CD4-positive, alpha-beta T cell (primary cell): Measurements from ENCODE around the gene SYPL2. TPM values are rescaled to one million over a fixed set of nuclear protein-coding genes. Genes with fewer than 3 reads are reported as not detected.

Experiments
- ATAC-seq: fragments of 200-7000 bp; cut with Tn5 transposase; one replicate; pipeline ENCODE4 v1.10.0; 2022; ENCODE audit warnings: mild to moderate bottlenecking; ENCODE audit not compliant: poor library complexity
- CTCF ChIA-PET: fragments of 350-600 bp; sonication (Branson Sonifier 250); formaldehyde crosslinking; loops from one replicate; lab custom pipeline; 2021; ENCODE audit warnings: antibody characterized with exemption, inconsistent platforms; lab: Charles Lee
- POLR2A ChIA-PET: fragments of 350-600 bp; sonication (Branson Sonifier 250); formaldehyde crosslinking; loops from one replicate; lab custom pipeline; 2021; ENCODE audit warnings: antibody characterized with exemption, inconsistent platforms; lab: Charles Lee
- DNase-seq, 14 experiments: peaks; one replicate each; pipeline ENCODE4 v3.0.0-alpha.2; 2013 to 2020; ENCODE audit warnings: mixed read lengths in 2 of 14
- H3K27ac ChIP-seq, 2 donors: one replicate each; pipeline versions ENCODE4 v1.5.1 to v1.7.0; 2013; ENCODE audit warnings: low read length in 2 of 2, low read depth in 1 of 2, mild to moderate bottlenecking in 1 of 2
- H3K27me3 ChIP-seq, 2 experiments: 1 replicate in 1 of 2; 2 replicates in 1 of 2; pipeline versions ENCODE4 v1.6.1 to v1.7.0; 2013; ENCODE audit warnings: low read length in 2 of 2, control low read depth in 1 of 2, mild to moderate bottlenecking in 1 of 2, moderate library complexity in 1 of 2; ENCODE audit not compliant: insufficient read depth in 2 of 2, control insufficient read depth in 1 of 2
- H3K36me3 ChIP-seq: one replicate; pipeline ENCODE4 v1.6.1; 2013; ENCODE audit warnings: low read length, control low read depth; ENCODE audit not compliant: insufficient read depth
- H3K4me1 ChIP-seq: one replicate; pipeline ENCODE4 v1.6.1; 2013; ENCODE audit warnings: low read length, control low read depth; ENCODE audit not compliant: insufficient read depth
- H3K4me3 ChIP-seq: one replicate; pipeline ENCODE4 v1.5.1; 2013; ENCODE audit warnings: mild to moderate bottlenecking, low read length, moderate library complexity
- H3K9me3 ChIP-seq, 2 experiments: 1 replicate in 1 of 2; 2 replicates in 1 of 2; pipeline versions ENCODE4 v1.6.1 to v1.7.0; 2013; ENCODE audit warnings: low read length in 2 of 2, mild to moderate bottlenecking in 2 of 2, control low read depth in 1 of 2, moderate library complexity in 1 of 2; ENCODE audit not compliant: control insufficient read depth in 1 of 2, insufficient read depth in 1 of 2
- H3K27ac Mint-ChIP-seq: one replicate; pipeline ENCODE4 v1.8.0; 2020; ENCODE audit warnings: mixed read lengths
- H3K27me3 Mint-ChIP-seq: one replicate; pipeline ENCODE4 v1.8.0; 2021; ENCODE audit warnings: mixed read lengths
- H3K36me3 Mint-ChIP-seq: one replicate; pipeline ENCODE4 v1.8.0; 2021; ENCODE audit warnings: low read depth, mixed read lengths
- H3K4me1 Mint-ChIP-seq: one replicate; pipeline ENCODE4 v1.8.0; 2021; ENCODE audit warnings: low read depth, mixed read lengths
- H3K4me3 Mint-ChIP-seq: one replicate; pipeline ENCODE4 v1.8.0; 2020; ENCODE audit warnings: mild to moderate bottlenecking, mixed read lengths
- H3K9me3 Mint-ChIP-seq: one replicate; pipeline ENCODE4 v1.8.0; 2020; ENCODE audit warnings: mixed read lengths
- CTCF ChIP-seq: fragments of 200-600 bp; IDR thresholded peaks from one replicate; pipeline ENCODE4 v1.8.0; 2022; ENCODE audit warnings: antibody characterized with exemption, mild to moderate bottlenecking
- intact Hi-C, 2 experiments: fragments of 100-400 bp; cut with DNase I in 1 of 2; cut with micrococcal nuclease in 1 of 2; formaldehyde crosslinking; loops; one replicate each; pipeline versions ENCODE4 v1.15.1 to v1.9.0; 2023 to 2025; cut with DNase I, micrococcal nuclease
- total RNA-seq, 174 experiments: library from RNA in 2 of 174; stranded (reverse) in 2 of 174; gene quantifications; one replicate each; pipeline ENCODE4 v1.2.3 and lab custom pipeline; 2021 to 2026

Gene SYPL2
- total RNA-seq, 2 experiments from 2014 or later: not detected

DNA sequence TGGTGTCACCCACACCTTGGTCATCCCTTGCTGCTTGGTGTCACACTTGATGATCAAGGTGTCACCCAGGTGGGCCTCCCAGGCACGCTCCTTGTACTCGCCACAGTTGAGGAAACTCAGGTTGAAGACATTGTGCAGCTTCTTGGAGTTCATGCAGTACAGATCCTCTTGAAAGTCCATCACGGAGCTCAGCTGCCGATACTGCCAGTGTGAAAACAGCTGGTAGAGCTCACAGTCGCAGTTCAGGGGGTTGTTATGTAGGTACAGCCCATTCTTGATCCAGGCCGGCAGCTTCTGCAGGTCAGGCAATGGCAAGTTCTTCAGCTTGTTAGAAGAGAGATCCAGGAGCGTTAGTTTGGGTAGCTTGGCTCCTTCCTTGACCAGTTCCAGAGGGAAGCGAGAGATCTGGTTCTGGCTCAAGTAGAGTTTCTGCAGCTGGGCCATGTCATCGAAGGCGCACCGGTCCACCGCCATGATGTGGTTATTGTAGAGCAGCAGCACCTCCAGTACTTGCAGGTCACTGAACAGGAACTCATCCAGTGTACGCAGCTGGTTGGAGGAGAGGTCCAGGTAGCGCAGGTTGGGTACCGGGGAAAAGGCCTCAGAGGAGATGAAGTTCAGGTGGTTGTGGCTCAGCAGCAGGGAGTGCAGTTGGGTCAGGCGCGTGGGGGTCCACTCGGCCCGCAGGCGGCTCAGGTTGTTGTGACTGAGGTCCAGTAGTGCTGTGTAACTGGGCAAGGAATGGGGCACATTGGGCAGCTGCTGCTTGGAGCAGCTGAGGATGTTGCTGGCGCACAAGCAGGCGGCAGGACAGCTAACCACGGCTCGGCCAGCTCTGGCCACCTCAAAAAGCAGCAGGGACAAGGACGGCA lies 41.9 kb downstream of the SYPL2 start:
- Histone ChIP-seq H3K27ac (peak overlapping the region; percentile 22 to 54), H3K27me3 (no peaks in the 10 kb centered on the region), H3K4me3 (peak overlapping the region; percentile 77), H3K9me3 (peaks cover 0 to 16% of the 10 kb centered on the region in 2 experiments), H3K4me1 (peaks cover 68% of the 10 kb centered on the region), H3K36me3 (peaks cover 9% of the 10 kb centered on the region)
- ATAC-seq (no peak), DNase-seq (no peak)
- Mint-ChIP-seq H3K27ac (peak overlapping the region; percentile 94), H3K4me3 (peak overlapping the region; percentile 91), H3K4me1 (peaks cover 77% of the 10 kb centered on the region), H3K27me3 (no peaks in the 10 kb centered on the region), H3K36me3 (peaks cover 62% of the 10 kb centered on the region), H3K9me3 (no peaks in the 10 kb centered on the region)
- intact Hi-C loops: no loop called here
- ChIA-PET POLR2A (interaction anchor here (1.3 to 22.6 kb wide), 4 partner anchors 10 to 41 kb away, joined by 4 to 318 read pairs (median 30); partner anchors contain the start of genes ATXN7L2 and GNAI3), CTCF (interaction anchor here (1.2 to 24.2 kb wide), 3 partner anchors 9 to 23 kb away, joined by 3 to 474 read pairs (median 20); partner anchors contain the start of gene CYB561D1)
- no peak for TF ChIP-seq CTCF

DNA sequence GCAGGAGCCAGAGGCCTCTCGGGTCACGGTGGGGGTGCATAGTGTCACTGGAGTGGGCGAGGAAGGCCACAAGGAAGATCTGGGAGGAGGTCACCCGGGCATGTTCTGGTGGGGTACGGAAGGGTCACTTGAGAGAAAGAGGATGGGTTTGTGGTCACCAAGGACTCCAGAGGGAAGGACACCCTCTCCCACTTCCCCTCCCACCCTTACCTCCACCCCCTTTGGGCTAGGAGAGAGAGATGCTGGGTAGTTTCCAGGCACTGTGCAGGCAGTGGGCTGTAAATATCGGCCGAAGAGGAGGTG lies 42.5 kb downstream of the SYPL2 start:
- H3K27me3 Mint-ChIP-seq: no peaks in the 10 kb centered on the region
- intact Hi-C loops: no loop called here
- H3K4me1 Mint-ChIP-seq: peaks cover 77% of the 10 kb centered on the region
- H3K36me3 Mint-ChIP-seq: peaks cover 61% of the 10 kb centered on the region
- peaks cover 0 to 16% of the 10 kb centered on the region in 2 experiments for H3K9me3 ChIP-seq
- H3K4me3 ChIP-seq: peak overlapping the region; percentile 77
- no peak for TF ChIP-seq CTCF
- POLR2A ChIA-PET: interaction anchor here (1.3 to 22.6 kb wide), 7 partner anchors 10 to 84 kb away, joined by 3 to 318 read pairs (median 15); partner anchors contain the start of genes ATXN7L2, CYB561D1 and GNAI3
- no peak for ATAC-seq
- peaks cover 9% of the 10 kb centered on the region for H3K36me3 ChIP-seq
- H3K4me1 ChIP-seq: peaks cover 63% of the 10 kb centered on the region
- no peak for DNase-seq
- H3K4me3 Mint-ChIP-seq: peak overlapping the region; percentile 91
- H3K27me3 ChIP-seq: no peaks in the 10 kb centered on the region
- peak overlapping the region; percentile 94 for H3K27ac Mint-ChIP-seq
- CTCF ChIA-PET: interaction anchor here (1.9 to 24.2 kb wide), 4 partner anchors 10 to 22 kb away, joined by 5 to 474 read pairs (median 18); partner anchors contain the start of gene CYB561D1
- H3K27ac ChIP-seq: peak overlapping the region; percentile 29 to 54
- H3K9me3 Mint-ChIP-seq: no peaks in the 10 kb centered on the region

GRCh38 chr1:109509176-109510134 lies 43.1 kb downstream of the SYPL2 start, which contains the start of gene AMIGO1:
TSS of gene AMIGO1 (minus strand) at chr1:109509727. CDS start at chr1:109508912, 815 bp downstream.
- POLR2A ChIA-PET: interaction anchor here (0.7 to 22.6 kb wide), 12 partner anchors 7 to 525 kb away, joined by 3 to 318 read pairs (median 6); partner anchors contain the start of genes ATXN7L2, CELSR2, CYB561D1 and GNAI3
- Mint-ChIP-seq H3K4me3 (peak within 1 kb of the TSS; percentile 98), H3K27ac (peak within 1 kb of the TSS; percentile 96), H3K36me3 (peaks cover 56% of the 10 kb centered on the region), H3K4me1 (peaks cover 71% of the 10 kb centered on the region), H3K9me3 (no peaks in the 10 kb centered on the region), H3K27me3 (no peaks in the 10 kb centered on the region)
- Histone ChIP-seq H3K4me1 (peaks cover 57% of the 10 kb centered on the region), H3K27ac (peak within 1 kb of the TSS; percentile 40 to 54), H3K36me3 (peaks cover 9% of the 10 kb centered on the region), H3K4me3 (peak within 1 kb of the TSS; percentile 77), H3K9me3 (peaks cover 0 to 16% of the 10 kb centered on the region in 2 experiments), H3K27me3 (no peaks in the 10 kb centered on the region)
- peak; percentile 32 to 88 (median 64) for DNase-seq
- CTCF ChIA-PET: interaction anchor here (1.9 to 24.2 kb wide), 4 partner anchors 10 to 22 kb away, joined by 5 to 474 read pairs (median 18); partner anchors contain the start of gene CYB561D1
- ATAC-seq: peak; percentile 74
- intact Hi-C loops: loop anchor here in 1 of 2 experiments (1.0 to 2.0 kb wide), 2 partner anchors 7 to 15 kb away; partner anchors contain the start of gene CYB561D1
- no peak for TF ChIP-seq CTCF
